GM18508 (cell line): ENCODE measurements around the gene PLEKHA1.

ENCODE experiments used
- ATAC-seq: cut with Tn5 transposase; IDR thresholded peaks from one replicate; pipeline ENCODE4 v1.9.1; 2021; ENCODE audit warnings: moderate number of reproducible peaks; ENCODE audit not compliant: insufficient read depth, unreplicated experiment

The PLEKHA1 gene

DNA sequence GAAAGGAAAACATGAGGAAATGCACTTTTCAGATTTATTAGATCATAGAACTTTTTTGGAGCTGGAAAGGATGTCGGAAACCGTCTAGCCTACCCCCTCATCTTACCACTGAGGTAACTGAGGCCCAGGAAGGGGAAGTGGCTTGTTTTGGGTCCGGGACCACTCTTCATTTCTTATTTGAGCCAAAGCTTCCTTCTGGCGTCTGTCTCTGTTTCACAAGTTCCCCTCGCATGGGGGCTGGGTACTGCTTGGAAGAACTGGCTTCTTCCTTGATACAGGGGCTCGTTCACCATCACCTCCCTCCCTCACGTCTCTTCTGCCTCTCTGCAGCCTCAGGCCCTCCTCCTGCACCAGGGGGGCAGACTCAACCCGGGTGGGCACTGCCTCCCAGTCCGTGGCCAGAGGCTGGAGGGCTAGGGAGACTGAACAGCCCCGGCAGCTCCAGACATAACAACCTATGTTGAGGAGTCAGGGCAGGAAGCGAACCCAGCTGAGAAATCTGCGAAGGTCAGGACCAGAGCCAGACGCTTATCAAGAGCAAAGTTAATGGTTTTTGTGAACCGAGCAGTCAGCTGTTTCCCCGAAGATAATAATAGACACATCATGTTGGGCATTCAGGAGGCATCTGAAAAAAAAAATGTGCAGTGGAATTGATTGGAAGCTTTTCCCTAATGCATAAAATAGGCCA lies 99.8 kb downstream of the PLEKHA1 start:
- ATAC-seq, result no peak

DNA sequence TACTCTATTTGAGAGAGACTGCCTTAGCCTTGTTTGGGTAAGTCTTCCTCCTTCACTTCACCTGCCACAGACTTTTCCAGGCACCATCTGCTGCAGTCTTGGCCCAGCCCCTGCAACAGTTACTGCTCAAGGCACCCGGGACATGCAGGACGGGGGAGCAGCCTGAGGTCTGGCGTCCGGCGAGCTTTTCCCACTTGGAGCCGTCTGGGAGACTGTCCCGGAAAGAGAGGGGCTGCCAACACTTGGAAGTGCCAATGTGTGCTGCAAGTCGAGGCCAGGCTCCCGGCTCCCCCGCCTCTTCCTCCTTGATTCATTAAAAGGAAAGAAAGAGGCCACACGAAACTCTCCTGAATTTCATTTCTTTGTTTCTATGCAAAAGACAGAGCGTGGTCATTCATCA lies 100.6 kb downstream of the PLEKHA1 start:
- no peak for ATAC-seq

DNA sequence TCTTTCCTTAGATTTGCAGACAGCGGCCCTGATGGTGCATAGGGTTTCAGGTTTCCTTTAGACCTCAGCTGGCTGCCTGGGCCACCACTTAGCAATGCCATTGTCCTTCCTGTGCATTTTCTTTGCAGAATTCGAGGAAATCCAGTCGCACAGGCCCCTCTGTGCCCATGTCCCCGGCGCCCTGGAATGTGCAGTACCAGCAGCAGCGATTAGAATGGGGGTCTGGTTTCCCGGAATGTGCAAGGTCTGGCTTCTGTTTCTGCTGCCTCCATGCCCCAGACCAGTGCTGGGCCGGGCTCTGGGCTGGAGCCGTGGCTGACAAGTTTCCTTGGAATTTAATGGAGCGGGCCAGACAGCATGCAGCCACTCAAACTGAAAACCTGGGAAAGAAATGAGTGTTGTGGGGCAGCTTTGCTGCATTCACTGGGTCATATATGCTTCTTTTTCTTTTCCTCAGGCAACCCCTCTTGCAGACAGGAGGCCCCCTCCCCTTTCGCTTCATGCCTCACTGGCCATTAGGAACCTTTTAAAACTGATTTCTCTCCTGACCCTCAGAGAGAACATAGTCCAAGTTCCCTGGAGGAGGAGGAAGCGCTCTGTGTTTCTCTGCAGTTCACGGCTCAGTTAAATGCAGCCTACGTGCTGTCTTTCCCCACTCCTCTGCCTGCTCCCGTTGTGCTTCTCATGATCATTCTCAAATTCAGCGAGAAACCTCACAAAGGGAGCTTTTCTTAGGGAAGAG lies 101.3 kb downstream of the PLEKHA1 start:
- ATAC-seq, result no peak

DNA sequence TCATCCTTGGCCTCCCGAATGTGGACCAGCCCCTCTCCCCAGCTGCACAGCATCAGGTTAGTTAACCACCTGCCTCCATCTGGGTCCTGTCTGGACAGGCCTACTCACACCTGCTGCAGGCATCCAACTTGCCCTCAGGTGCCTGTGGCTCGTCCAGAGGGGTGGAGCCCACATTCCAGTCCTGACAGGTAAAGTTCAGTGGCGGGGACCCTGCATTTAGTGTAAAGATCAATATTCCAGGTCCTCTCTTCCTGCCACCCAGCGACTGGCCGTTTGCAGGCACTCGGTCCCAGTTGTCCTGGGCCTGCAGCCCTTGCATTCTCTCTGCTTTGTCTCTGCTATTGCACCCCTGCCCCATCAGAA lies 101.8 kb downstream of the PLEKHA1 start:
- no peak for ATAC-seq

DNA sequence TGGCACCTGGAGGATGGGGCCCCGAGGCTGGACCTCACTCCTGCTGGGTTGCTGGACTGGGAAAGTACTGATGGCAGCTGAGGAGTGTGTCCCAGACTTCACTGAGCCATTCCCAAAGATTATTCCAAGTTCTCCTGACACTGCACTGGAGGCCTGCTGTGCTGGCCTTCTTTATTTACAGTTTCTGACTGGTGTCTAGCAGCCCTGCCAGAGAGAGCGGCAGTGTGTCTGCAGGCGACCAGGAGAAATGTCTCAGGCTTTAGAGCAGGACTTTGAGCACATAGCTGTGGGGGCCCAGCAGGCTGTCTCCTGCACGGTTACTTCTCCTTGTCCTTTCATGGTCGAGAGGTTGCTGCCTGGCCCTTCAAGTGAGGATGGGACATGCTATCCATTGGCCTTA lies 102.9 kb downstream of the PLEKHA1 start:
- no peak for ATAC-seq

DNA sequence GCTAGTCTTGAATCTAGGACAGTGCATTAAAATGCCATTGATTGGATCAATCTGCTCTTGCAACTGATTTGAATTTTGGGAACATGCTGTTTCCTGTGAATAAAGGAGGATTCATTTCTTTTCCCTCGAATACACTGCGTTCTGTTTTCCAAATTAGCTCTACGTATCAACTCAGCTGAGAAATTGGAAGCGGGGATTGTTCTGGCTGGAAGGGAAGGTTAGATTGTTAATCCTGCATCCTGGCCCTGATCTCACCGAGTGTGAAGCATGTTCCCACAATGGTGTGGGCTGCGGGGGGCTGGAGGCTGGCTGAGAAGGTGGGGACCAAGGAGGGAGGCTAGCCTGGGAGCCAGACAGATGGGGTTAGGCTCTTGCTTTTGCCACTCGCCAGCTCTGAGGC lies 104.5 kb downstream of the PLEKHA1 start:
- ATAC-seq, result no peak

DNA sequence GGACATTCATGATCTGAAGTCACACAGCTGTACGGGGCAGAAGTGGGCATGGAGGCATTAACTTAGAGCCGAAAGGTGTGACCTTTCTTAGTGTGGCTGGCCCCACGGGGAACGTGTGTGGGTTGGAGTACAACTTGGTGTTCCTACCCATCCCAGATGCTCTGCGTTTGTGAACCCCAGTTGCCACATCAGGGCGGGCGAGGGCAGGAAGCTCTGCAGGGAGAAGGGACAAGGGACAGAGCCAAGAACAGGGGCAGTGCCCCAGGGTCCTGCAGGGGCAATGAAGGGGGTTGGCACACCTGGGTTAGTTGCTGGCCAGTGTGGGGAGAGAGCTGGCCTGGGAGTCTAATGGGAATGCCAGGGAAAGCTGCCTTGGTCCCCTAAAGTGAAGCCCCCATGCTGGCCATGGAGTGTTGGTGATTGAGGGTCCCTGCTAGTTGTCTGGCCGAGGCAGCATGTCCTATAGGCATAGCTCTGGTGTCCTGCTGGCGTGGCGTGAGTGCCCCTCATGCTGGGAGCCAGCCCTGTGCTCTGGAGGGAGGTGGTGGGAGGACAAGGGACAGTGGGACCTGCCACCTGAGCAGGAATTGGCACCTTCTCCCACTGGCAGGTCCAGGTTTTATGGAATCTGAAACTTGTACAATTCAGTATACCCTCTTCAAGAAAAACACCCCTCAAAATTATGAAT lies 105.8 kb downstream of the PLEKHA1 start:
- no peak for ATAC-seq

DNA sequence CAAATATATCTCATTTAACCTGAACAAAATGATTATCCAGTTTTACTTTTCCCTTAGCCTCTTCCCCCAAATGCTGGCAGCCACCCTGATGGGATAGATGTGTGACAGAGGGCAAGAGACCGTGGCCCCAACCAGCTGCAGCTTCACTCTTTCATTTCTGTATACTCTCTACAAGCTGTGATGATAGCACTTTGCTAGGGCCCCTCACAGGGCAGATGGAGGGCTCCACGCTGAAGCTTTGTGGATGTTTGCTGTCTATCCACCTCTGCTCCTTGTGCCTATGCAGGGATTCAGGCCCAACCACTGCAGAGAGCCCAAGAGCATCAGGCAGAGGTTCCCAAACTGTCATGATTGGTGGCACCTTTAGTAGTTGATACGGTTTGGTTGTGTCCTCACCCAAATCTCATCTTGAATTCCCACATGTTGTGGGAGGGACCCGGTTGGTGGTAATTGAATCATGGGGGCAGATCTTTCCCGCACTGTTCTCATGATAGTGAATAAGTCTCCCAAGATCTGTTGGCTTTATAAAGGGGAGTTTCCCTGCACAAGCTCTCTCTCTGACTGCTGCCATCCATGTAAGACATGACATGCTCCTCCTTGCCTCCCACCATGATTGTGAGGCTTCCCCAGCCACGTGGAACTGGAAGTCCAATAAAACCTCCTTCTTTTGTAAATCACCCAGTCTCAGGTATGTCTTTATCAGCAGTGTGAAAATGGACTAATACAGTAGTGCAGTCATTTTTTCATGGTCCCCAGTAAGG lies 107.0 kb downstream of the PLEKHA1 start:
- ATAC-seq, result no peak
